HUES6 (cell line): ENCODE results near the gene CHST1.

Experiments used
- H3K27ac ChIP-seq: 2 replicates; pipeline ENCODE4 v1.7.0; 2013; ENCODE audit warnings: low read depth, mild to moderate bottlenecking, low read length, inconsistent platforms
- H3K27me3 ChIP-seq: 2 replicates; pipeline ENCODE4 v1.6.1; 2013; ENCODE audit warnings: low read length; ENCODE audit not compliant: control insufficient read depth, insufficient read depth
- H3K36me3 ChIP-seq: 2 replicates; pipeline ENCODE4 v1.6.1; 2013; ENCODE audit warnings: low read length; ENCODE audit not compliant: control insufficient read depth, insufficient read depth
- H3K4me1 ChIP-seq: 2 replicates; pipeline ENCODE4 v1.6.1; 2013; ENCODE audit warnings: low read length; ENCODE audit not compliant: control insufficient read depth, insufficient read depth
- H3K4me3 ChIP-seq: 2 replicates; pipeline ENCODE4 v1.5.1; 2013; ENCODE audit warnings: low read depth, low read length
- H3K9ac ChIP-seq: one replicate; pipeline ENCODE4 v1.6.1; 2013; ENCODE audit warnings: mild to moderate bottlenecking, low read length
- H3K9me3 ChIP-seq: 2 replicates; pipeline ENCODE4 v1.6.1; 2013; ENCODE audit warnings: low read depth, low read length; ENCODE audit not compliant: control insufficient read depth, insufficient read depth

Gene CHST1

GRCh38 chr11:45649544-45650165 lies 15.8 kb downstream of the CHST1 start:
- no peak overlapping the region for H3K4me3 ChIP-seq
- H3K4me1 ChIP-seq: peaks cover 8% of the 10 kb centered on the region; the same call in 1 of the 2 replicates
- peaks cover 3% of the 10 kb centered on the region; the same call in 1 of the 2 replicates for H3K9me3 ChIP-seq
- no peak overlapping the region for H3K9ac ChIP-seq
- no peaks in the 10 kb centered on the region for H3K36me3 ChIP-seq
- no peaks in the 10 kb centered on the region for H3K27me3 ChIP-seq
- no peak overlapping the region for H3K27ac ChIP-seq

DNA sequence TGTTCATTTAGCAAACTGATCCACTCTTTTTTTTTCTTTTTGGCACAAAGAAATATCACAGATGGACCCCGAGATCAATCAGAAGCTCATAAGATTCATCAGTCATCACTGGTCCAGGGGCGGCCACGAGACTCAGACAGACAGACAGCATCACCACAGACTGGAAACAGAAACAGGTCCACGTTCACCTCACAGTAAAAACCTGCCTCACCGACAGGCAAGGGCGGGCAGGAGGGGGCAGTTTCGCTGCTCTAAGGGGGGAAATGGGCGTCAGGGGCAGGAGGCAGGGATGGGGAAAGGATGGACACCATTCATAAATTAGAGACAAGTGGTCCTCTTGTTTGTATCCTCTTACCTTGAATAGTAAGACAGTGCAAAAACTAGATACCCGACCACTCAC lies 16.5 kb downstream of the CHST1 start:
- no peak overlapping the region for H3K27ac ChIP-seq
- peaks cover 3% of the 10 kb centered on the region; the same call in 1 of the 2 replicates for H3K4me1 ChIP-seq
- no peak overlapping the region for H3K9ac ChIP-seq
- H3K4me3 ChIP-seq: no peak overlapping the region
- H3K9me3 ChIP-seq: peaks cover 3% of the 10 kb centered on the region; the same call in 1 of the 2 replicates
- no peaks in the 10 kb centered on the region for H3K27me3 ChIP-seq
- H3K36me3 ChIP-seq: no peaks in the 10 kb centered on the region

- Histone ChIP-seq H3K4me3 (no peak overlapping the region), H3K9ac (no peak overlapping the region), H3K9me3 (peaks cover 3% of the 10 kb centered on the region; the same call in 1 of the 2 replicates), H3K4me1 (peaks cover 3% of the 10 kb centered on the region; the same call in 1 of the 2 replicates), H3K36me3 (no peaks in the 10 kb centered on the region), H3K27me3 (no peaks in the 10 kb centered on the region), H3K27ac (no peak overlapping the region)
Observed at GRCh38 chr11:45647786-45648185, 17.6 kb downstream of the CHST1 start.

GRCh38 chr11:45647329-45647728 lies 18.1 kb downstream of the CHST1 start:
- peaks cover 3% of the 10 kb centered on the region; the same call in 1 of the 2 replicates for H3K4me1 ChIP-seq
- H3K27me3 ChIP-seq: no peaks in the 10 kb centered on the region
- H3K4me3 ChIP-seq: no peak overlapping the region
- H3K36me3 ChIP-seq: no peaks in the 10 kb centered on the region
- H3K9me3 ChIP-seq: peaks cover 3% of the 10 kb centered on the region; the same call in 1 of the 2 replicates
- no peak overlapping the region for H3K27ac ChIP-seq
- H3K9ac ChIP-seq: no peak overlapping the region

- H3K9me3 ChIP-seq: peaks cover 3% of the 10 kb centered on the region; the same call in 1 of the 2 replicates
- no peaks in the 10 kb centered on the region for H3K36me3 ChIP-seq
- H3K4me3 ChIP-seq: no peak overlapping the region
- H3K27me3 ChIP-seq: no peaks in the 10 kb centered on the region
- H3K27ac ChIP-seq: no peak overlapping the region
- no peaks in the 10 kb centered on the region; the same call in 1 of the 2 replicates for H3K4me1 ChIP-seq
- no peak overlapping the region for H3K9ac ChIP-seq
Observed at GRCh38 chr11:45646275-45646927, 19.0 kb downstream of the CHST1 start.

DNA sequence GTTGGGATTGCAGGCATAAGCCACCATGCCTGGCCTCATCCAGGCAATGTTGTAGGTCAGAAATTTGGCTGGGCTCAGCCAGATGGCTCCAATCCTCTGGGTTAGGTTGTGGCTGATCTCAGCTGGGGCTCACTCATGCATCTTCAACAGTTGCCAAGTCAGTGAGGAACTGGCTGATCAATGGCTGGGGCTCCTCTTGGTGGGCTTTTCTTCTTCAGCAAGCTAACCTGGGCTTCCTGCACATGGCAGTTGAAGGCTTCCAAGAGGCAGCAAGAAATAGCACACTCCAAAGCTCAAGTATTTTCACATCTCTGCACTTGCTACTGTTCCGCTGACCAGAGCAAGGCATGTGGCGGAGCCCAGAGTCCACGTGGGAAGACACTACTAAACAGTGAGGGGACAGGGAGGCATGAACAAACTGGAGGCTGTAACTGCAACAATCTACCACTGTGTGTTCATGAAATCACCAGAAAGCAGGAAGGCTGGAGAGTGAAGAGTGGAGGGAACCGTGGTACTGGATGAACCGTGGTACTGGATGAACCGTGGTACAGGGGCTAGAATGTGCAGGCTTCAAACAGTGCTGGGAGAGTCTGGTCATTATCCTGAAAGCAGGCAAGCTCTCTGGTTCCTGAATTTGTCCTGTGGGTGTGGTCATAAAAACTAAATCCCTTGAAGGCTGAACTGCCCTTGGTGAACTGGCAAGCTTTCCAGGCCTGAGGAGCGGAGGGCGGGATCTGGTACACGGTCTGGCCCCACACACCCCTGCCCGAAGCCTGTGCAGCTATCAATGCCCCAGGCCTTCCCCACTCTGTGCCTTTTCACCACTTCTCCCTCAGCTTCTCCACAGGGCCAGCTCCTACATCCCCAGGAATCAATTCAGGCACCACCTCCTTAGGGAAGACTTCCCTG lies 20.2 kb downstream of the CHST1 start:
- H3K36me3 ChIP-seq: no peaks in the 10 kb centered on the region
- no peaks in the 10 kb centered on the region; the same call in 1 of the 2 replicates for H3K4me1 ChIP-seq
- no peak overlapping the region for H3K27ac ChIP-seq
- H3K9ac ChIP-seq: no peak overlapping the region
- H3K9me3 ChIP-seq: peaks cover 3% of the 10 kb centered on the region; the same call in 1 of the 2 replicates
- H3K4me3 ChIP-seq: no peak overlapping the region
- H3K27me3 ChIP-seq: no peaks in the 10 kb centered on the region

GRCh38 chr11:45643598-45644260 lies 21.7 kb downstream of the CHST1 start:
- Histone ChIP-seq H3K4me1 (no peaks in the 10 kb centered on the region; the same call in 1 of the 2 replicates), H3K9me3 (peaks cover 3% of the 10 kb centered on the region; the same call in 1 of the 2 replicates), H3K9ac (no peak overlapping the region), H3K4me3 (no peak overlapping the region), H3K36me3 (no peaks in the 10 kb centered on the region), H3K27me3 (no peaks in the 10 kb centered on the region), H3K27ac (no peak overlapping the region)

GRCh38 chr11:45641961-45642360 lies 23.5 kb downstream of the CHST1 start:
- H3K27ac ChIP-seq: no peak overlapping the region
- H3K9ac ChIP-seq: no peak overlapping the region
- H3K4me1 ChIP-seq: no peaks in the 10 kb centered on the region
- no peaks in the 10 kb centered on the region for H3K36me3 ChIP-seq
- H3K27me3 ChIP-seq: no peaks in the 10 kb centered on the region
- no peaks in the 10 kb centered on the region; the same call in 1 of the 2 replicates for H3K9me3 ChIP-seq
- H3K4me3 ChIP-seq: no peak overlapping the region

DNA sequence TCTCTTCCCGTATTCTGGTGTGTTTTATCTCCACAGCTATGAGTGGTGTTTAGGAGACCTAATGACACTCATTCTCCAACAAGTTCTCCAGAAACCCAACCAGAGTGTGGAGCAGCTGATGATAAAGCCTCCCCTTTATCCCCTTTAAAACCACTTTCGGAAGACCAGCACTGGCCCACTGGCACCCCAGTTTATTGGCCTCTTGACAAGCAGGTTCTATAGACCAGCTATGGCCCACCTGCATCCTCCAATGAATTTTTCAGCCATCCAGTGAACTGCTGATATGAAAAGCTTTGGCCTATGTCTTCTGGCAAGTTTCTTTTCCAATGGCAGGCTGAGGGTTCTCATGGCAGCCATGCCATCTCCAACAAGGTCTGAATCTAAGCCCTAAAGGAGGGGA lies 27.4 kb downstream of the CHST1 start:
- Histone ChIP-seq H3K4me1 (no peaks in the 10 kb centered on the region), H3K9me3 (no peaks in the 10 kb centered on the region; the same call in 1 of the 2 replicates), H3K27me3 (no peaks in the 10 kb centered on the region), H3K9ac (no peak overlapping the region), H3K4me3 (no peak overlapping the region), H3K27ac (no peak overlapping the region), H3K36me3 (no peaks in the 10 kb centered on the region)

DNA sequence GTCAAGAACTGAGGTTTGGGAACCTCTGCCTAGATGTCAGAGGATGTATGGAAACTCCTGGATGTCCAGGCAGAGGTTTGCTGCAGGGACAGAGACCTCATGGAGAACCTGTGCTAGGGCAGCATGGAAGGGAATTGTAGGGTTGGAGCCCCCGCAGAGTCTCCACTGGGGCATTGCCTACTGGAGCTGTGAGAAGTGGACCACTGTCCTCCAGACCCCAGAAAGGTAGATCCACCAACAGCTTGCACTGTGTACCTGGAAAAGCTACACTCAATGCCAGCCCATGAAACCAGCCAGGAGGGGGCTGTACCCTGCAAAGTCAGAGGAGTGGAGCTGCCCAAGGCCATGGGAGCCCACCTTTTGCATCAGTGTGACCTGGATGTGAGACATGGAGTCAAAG lies 29.5 kb downstream of the CHST1 start:
- Histone ChIP-seq H3K4me3 (no peak overlapping the region), H3K9ac (no peak overlapping the region), H3K4me1 (no peaks in the 10 kb centered on the region), H3K36me3 (no peaks in the 10 kb centered on the region), H3K27ac (no peak overlapping the region), H3K9me3 (no peaks in the 10 kb centered on the region; the same call in 1 of the 2 replicates), H3K27me3 (no peaks in the 10 kb centered on the region)
